ENCODE measurements around the gene NOTCH4.

Gene NOTCH4

GRCh38 chr6:32181148-32181702, 42.6 kb downstream of the NOTCH4 start:
- no peak for DNase-seq (ENCODE audit: low read depth)

GRCh38 chr6:32179766-32180405, 44.0 kb downstream of the NOTCH4 start:
- DNase-seq (ENCODE audit: low read depth) = no peak

- DNase-seq (ENCODE audit: low read depth) = no peak
These were observed 45.1 kb downstream of the NOTCH4 start for GRCh38 chr6:32178547-32179440.

GRCh38 chr6:32177788-32178546, 45.9 kb downstream of the NOTCH4 start, which contains the start of gene RNF5:
TSS of gene RNF5 (plus strand) at chr6:32178405. CDS start at chr6:32178512, 107 bp downstream.
- peak; percentile 100 for DNase-seq (ENCODE audit: low read depth)

GRCh38 chr6:32177183-32177787, 46.6 kb downstream of the NOTCH4 start:
- DNase-seq (ENCODE audit: low read depth) = no peak

GRCh38 chr6:32176476-32177182, 47.2 kb downstream of the NOTCH4 start:
- DNase-seq (ENCODE audit: low read depth) = no peak

- peak; percentile 94 for DNase-seq (ENCODE audit: low read depth)
These were observed 48.0 kb downstream of the NOTCH4 start, which contains the start of gene AGPAT1 for GRCh38 chr6:32175711-32176475. TSS of gene AGPAT1 (minus strand) at chr6:32176084. CDS start at chr6:32171496, 4,588 bp downstream.

- no peak for DNase-seq (ENCODE audit: low read depth)
These were observed 48.6 kb downstream of the NOTCH4 start for GRCh38 chr6:32175322-32175710.

GRCh38 chr6:32174416-32174815, 49.5 kb downstream of the NOTCH4 start:
- DNase-seq (ENCODE audit: low read depth) = no peak

- DNase-seq (ENCODE audit: low read depth) = no peak
These were observed 50.7 kb downstream of the NOTCH4 start for GRCh38 chr6:32173051-32173727.

GRCh38 chr6:32171234-32171633, 52.6 kb downstream of the NOTCH4 start:
- no peak for DNase-seq (ENCODE audit: low read depth)

GRCh38 chr6:32170294-32170693, 53.6 kb downstream of the NOTCH4 start:
- DNase-seq (ENCODE audit: low read depth) = no peak

- DNase-seq (ENCODE audit: low read depth) = no peak
These were observed 54.9 kb downstream of the NOTCH4 start for GRCh38 chr6:32168807-32169591.

- no peak for DNase-seq (ENCODE audit: low read depth)
These were observed 55.5 kb downstream of the NOTCH4 start for GRCh38 chr6:32168350-32168749.

- DNase-seq (ENCODE audit: low read depth) = no peak
These were observed 56.1 kb downstream of the NOTCH4 start for GRCh38 chr6:32167761-32168262.

- no peak for DNase-seq (ENCODE audit: low read depth)
These were observed 56.6 kb downstream of the NOTCH4 start for GRCh38 chr6:32167154-32167760.

- DNase-seq (ENCODE audit: low read depth) = no peak
These were observed 57.3 kb downstream of the NOTCH4 start for GRCh38 chr6:32166411-32167061.

- DNase-seq (ENCODE audit: low read depth) = no peak
These were observed 59.6 kb downstream of the NOTCH4 start, which contains the start of gene EGFL8 for GRCh38 chr6:32164295-32164694. TSS of gene EGFL8 (plus strand) at chr6:32164595. CDS start at chr6:32166166, 1,571 bp downstream.
